Measurements from ENCODE around the gene IMMT. TPM values are rescaled to one million over a fixed set of nuclear protein-coding genes. Genes with fewer than 3 reads are reported as not detected.
A peak's percentile ranks its signal among the peaks of the same experiment; 100 is the strongest.

Gene IMMT
- total and polyA plus RNA-seq, 9 of the 15 experiments (the other 6 are each of a cell fraction or from before 2014, with no cell fraction given), result 119 to 294 (median 140) TPM

DNA sequence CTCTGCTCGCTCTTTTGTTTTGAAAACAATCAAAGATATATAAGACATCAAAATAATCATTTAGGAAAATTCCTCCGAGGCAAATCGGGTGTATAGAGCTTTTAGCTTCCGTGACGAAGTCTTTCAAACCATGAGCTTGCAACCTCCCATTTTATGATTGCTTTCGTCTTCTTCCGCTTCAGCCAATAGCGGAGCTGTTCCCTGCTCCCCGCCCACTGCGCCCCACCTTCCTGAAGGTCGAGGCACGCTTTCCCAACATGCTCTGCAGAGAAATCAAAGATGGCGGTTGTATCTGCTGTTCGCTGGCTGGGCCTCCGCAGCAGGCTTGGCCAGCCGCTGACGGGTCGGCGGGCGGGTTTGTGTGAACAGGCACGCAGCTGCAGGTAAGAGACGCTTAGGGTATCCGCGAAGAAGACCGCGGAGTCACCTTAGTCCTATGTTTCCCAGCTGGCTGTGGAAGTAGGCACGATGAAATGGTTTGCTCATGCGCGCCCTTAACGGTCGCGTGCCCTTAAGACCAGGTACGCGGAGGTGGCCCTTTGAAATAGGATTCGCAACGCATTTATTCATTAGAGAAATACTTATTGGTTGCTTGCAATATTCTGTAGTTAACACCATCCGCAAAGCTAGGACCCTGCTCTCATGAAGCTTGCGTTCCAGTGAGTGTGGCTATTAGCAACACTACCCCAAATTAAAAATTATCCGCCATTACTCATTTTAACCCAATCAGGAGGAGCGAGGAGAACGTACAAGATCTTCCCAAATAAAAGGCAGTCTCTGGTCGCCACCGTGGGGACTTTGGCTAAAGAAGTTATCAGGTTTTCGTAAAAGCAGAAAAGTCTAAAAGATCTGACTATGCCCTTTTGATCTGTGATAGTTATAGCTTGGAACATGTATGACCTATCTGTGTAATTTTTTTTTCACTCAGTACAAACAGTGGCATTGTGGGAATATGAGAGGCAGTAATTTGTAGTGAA is 89.0 kb downstream of the IMMT start, which contains the start of gene PTCD3 (continued):
- TF ChIP-seq, protein P1, sequence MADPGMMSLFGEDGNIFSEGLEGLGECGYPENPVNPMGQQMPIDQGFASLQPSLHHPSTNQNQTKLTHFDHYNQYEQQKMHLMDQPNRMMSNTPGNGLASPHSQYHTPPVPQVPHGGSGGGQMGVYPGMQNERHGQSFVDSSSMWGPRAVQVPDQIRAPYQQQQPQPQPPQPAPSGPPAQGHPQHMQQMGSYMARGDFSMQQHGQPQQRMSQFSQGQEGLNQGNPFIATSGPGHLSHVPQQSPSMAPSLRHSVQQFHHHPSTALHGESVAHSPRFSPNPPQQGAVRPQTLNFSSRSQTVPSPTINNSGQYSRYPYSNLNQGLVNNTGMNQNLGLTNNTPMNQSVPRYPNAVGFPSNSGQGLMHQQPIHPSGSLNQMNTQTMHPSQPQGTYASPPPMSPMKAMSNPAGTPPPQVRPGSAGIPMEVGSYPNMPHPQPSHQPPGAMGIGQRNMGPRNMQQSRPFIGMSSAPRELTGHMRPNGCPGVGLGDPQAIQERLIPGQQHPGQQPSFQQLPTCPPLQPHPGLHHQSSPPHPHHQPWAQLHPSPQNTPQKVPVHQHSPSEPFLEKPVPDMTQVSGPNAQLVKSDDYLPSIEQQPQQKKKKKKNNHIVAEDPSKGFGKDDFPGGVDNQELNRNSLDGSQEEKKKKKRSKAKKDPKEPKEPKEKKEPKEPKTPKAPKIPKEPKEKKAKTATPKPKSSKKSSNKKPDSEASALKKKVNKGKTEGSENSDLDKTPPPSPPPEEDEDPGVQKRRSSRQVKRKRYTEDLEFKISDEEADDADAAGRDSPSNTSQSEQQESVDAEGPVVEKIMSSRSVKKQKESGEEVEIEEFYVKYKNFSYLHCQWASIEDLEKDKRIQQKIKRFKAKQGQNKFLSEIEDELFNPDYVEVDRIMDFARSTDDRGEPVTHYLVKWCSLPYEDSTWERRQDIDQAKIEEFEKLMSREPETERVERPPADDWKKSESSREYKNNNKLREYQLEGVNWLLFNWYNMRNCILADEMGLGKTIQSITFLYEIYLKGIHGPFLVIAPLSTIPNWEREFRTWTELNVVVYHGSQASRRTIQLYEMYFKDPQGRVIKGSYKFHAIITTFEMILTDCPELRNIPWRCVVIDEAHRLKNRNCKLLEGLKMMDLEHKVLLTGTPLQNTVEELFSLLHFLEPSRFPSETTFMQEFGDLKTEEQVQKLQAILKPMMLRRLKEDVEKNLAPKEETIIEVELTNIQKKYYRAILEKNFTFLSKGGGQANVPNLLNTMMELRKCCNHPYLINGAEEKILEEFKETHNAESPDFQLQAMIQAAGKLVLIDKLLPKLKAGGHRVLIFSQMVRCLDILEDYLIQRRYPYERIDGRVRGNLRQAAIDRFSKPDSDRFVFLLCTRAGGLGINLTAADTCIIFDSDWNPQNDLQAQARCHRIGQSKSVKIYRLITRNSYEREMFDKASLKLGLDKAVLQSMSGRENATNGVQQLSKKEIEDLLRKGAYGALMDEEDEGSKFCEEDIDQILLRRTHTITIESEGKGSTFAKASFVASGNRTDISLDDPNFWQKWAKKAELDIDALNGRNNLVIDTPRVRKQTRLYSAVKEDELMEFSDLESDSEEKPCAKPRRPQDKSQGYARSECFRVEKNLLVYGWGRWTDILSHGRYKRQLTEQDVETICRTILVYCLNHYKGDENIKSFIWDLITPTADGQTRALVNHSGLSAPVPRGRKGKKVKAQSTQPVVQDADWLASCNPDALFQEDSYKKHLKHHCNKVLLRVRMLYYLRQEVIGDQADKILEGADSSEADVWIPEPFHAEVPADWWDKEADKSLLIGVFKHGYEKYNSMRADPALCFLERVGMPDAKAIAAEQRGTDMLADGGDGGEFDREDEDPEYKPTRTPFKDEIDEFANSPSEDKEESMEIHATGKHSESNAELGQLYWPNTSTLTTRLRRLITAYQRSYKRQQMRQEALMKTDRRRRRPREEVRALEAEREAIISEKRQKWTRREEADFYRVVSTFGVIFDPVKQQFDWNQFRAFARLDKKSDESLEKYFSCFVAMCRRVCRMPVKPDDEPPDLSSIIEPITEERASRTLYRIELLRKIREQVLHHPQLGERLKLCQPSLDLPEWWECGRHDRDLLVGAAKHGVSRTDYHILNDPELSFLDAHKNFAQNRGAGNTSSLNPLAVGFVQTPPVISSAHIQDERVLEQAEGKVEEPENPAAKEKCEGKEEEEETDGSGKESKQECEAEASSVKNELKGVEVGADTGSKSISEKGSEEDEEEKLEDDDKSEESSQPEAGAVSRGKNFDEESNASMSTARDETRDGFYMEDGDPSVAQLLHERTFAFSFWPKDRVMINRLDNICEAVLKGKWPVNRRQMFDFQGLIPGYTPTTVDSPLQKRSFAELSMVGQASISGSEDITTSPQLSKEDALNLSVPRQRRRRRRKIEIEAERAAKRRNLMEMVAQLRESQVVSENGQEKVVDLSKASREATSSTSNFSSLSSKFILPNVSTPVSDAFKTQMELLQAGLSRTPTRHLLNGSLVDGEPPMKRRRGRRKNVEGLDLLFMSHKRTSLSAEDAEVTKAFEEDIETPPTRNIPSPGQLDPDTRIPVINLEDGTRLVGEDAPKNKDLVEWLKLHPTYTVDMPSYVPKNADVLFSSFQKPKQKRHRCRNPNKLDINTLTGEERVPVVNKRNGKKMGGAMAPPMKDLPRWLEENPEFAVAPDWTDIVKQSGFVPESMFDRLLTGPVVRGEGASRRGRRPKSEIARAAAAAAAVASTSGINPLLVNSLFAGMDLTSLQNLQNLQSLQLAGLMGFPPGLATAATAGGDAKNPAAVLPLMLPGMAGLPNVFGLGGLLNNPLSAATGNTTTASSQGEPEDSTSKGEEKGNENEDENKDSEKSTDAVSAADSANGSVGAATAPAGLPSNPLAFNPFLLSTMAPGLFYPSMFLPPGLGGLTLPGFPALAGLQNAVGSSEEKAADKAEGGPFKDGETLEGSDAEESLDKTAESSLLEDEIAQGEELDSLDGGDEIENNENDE (IDR thresholded peaks at IDR 0.05; ENCODE audit: low read depth, low read length), result no peak
- no peak for TF ChIP-seq FOXP1 (CRISPR knock-in tag; IDR thresholded peaks at IDR 0.05)
- no peak for TF ChIP-seq FUS (optimal IDR thresholded peaks at IDR 0.05; ENCODE audit: low read depth, low read length)
- TF ChIP-seq MTA1 (IDR thresholded peaks at IDR 0.05; ENCODE audit: borderline replicate concordance), result no peak
- no peak for TF ChIP-seq SNAPC5 (CRISPR knock-in tag; IDR thresholded peaks at IDR 0.05)
- no peak for TF ChIP-seq NFIX (CRISPR knock-in tag; IDR thresholded peaks at IDR 0.05; ENCODE audit: low read depth)
- no peak; the same call in 1 of the 2 replicates for TF ChIP-seq ZNF830 (CRISPR knock-in tag; IDR thresholded peaks at IDR 0.05)
- TF ChIP-seq MAZ (CRISPR knock-in tag; conservative IDR thresholded peaks at IDR 0.05 in 1 of 2, IDR thresholded peaks at IDR 0.05 in 1 of 2), result peak in 1 of 2 experiments; percentile 74; a peak in 3 of 4 replicates
- TF ChIP-seq, protein P2, sequence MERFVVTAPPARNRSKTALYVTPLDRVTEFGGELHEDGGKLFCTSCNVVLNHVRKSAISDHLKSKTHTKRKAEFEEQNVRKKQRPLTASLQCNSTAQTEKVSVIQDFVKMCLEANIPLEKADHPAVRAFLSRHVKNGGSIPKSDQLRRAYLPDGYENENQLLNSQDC (CRISPR knock-in tag; IDR thresholded peaks at IDR 0.05), result no peak
- peak; percentile 94 for TF ChIP-seq PHF8 (IDR thresholded peaks at IDR 0.05; ENCODE audit: borderline replicate concordance, low read length)
- TF ChIP-seq PHF20 (IDR thresholded peaks at IDR 0.05; ENCODE audit: partially characterized antibody), result peak; percentile 75
- TF ChIP-seq, protein P3, sequence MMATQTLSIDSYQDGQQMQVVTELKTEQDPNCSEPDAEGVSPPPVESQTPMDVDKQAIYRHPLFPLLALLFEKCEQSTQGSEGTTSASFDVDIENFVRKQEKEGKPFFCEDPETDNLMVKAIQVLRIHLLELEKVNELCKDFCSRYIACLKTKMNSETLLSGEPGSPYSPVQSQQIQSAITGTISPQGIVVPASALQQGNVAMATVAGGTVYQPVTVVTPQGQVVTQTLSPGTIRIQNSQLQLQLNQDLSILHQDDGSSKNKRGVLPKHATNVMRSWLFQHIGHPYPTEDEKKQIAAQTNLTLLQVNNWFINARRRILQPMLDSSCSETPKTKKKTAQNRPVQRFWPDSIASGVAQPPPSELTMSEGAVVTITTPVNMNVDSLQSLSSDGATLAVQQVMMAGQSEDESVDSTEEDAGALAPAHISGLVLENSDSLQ (IDR thresholded peaks at IDR 0.05), result 0 out of 2 replicates have a peak, but pooled peaks have one; percentile 36
- TF ChIP-seq YBX1 (IDR thresholded peaks at IDR 0.05), result no peak

Measured in K562 (cell line).